H1 (cell line): ENCODE results near the gene C1orf56. TPM values are rescaled to one million over a fixed set of nuclear protein-coding genes. Genes with fewer than 3 reads are reported as not detected.

ENCODE experiments used
- BRCA1 ChIP-seq: IDR thresholded peaks from 2 replicates; pipeline ENCODE4 v1.6.1; 2012; ENCODE audit warnings: low read depth, low read length, improper control_type of control experiment
- MAFK ChIP-seq: IDR thresholded peaks from 2 replicates; pipeline ENCODE4 v1.6.1; 2012; ENCODE audit warnings: low read depth, mild to moderate bottlenecking, improper control_type of control experiment, low read length
- RAD21 ChIP-seq, 2 experiments: IDR thresholded peaks in 1 of 2; conservative IDR thresholded peaks in 1 of 2; 2 replicates each; pipeline ENCODE4 v1.6.1; 2011; ENCODE audit warnings: low read depth in 2 of 2, low read length in 2 of 2, improper control_type of control experiment in 1 of 2, inconsistent platforms in 1 of 2, mild to moderate bottlenecking in 1 of 2, moderate library complexity in 1 of 2
- SP4 ChIP-seq: IDR thresholded peaks from 2 replicates; pipeline ENCODE4 v1.6.1; 2012; ENCODE audit warnings: low read length, inconsistent platforms
- polyA plus RNA-seq, 7 experiments: library from polyadenylated mRNA; depleted of rRNA in 3 of 7; stranded (reverse) in 5 of 7; unstranded in 2 of 7; fragments of >200 nt in 5 of 7; fragments of 200-250 nt in 2 of 7; gene quantifications; 1 replicate in 5 of 7; 2 replicates in 1 of 7; 4 replicates in 1 of 7; pipeline versions ENCODE4 v1.2.1 to v1.2.3, GENCODE V29; 2011 to 2013; ENCODE audit warnings: missing spikeins in 2 of 7, mixed read lengths in 2 of 7
- total RNA-seq: library from RNA; stranded (reverse); fragmentation: NEBNext Ultra II Directional; extraction: Animal tissue kit (Norgen Biotek cat#: 25700); gene quantifications from 2 replicates; pipeline ENCODE4 v1.2.1, GENCODE V29; 2021
- TF ChIP-seq, protein P1 (sequence below), 3 experiments: IDR thresholded peaks; 1 replicate in 2 of 3; 2 replicates in 1 of 3; pipeline versions ENCODE4 v1.5.1 to v1.6.1; 2011; ENCODE audit warnings: low read length in 3 of 3, mild to moderate bottlenecking in 3 of 3, inconsistent platforms in 2 of 3, low read depth in 1 of 3, moderate library complexity in 1 of 3; ENCODE audit not compliant: insufficient read depth in 1 of 3; ENCODE audit errors: control extremely low read depth in 1 of 3

C1orf56 gene
- total and polyA plus RNA-seq, 2 of the 8 experiments (the other 6 are each of a cell fraction or from before 2014, with no cell fraction given) = 3.0 to 3.4 TPM

DNA sequence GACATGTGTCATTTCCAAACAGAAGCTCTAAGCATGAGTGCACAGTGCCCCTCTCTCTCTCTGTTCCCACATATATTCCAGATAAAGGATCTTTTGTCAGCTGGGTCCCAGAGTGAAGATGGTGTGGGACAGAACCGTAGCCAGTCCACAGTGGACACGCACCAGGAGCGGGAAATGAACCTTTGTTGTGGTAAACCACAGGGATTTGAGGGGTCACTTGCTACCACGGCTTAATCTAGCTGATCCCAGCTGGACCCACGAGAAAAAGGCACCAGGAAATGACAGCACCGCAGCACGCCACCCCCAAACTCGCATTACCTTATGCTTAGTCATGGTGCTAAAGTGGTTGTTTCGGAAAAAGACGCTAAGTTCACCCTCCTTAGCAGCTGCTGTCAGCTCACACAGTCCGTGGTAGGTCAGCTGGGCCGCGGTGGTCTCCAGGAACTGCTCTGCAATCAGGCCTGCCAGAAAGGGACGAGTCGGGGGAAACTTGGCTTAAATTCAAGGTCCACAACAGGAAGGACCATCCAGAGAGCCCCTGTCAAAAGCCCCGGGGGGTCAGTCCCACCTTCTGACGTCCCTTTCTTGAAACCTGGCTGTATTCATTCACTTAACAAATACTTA, 48.4 kb upstream of the C1orf56 start (continued):
- TF ChIP-seq RAD21 (IDR thresholded peaks at IDR 0.05 in 1 of 2, conservative IDR thresholded peaks at IDR 0.05 in 1 of 2; ENCODE audit: low read depth in 2 of 2, low read length in 2 of 2) (no peak), MAFK (no peak), SP4 (no peak), BRCA1 (no peak)
- TF ChIP-seq, protein P1, sequence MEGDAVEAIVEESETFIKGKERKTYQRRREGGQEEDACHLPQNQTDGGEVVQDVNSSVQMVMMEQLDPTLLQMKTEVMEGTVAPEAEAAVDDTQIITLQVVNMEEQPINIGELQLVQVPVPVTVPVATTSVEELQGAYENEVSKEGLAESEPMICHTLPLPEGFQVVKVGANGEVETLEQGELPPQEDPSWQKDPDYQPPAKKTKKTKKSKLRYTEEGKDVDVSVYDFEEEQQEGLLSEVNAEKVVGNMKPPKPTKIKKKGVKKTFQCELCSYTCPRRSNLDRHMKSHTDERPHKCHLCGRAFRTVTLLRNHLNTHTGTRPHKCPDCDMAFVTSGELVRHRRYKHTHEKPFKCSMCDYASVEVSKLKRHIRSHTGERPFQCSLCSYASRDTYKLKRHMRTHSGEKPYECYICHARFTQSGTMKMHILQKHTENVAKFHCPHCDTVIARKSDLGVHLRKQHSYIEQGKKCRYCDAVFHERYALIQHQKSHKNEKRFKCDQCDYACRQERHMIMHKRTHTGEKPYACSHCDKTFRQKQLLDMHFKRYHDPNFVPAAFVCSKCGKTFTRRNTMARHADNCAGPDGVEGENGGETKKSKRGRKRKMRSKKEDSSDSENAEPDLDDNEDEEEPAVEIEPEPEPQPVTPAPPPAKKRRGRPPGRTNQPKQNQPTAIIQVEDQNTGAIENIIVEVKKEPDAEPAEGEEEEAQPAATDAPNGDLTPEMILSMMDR (IDR thresholded peaks at IDR 0.05; ENCODE audit: control extremely low read depth in 1 of 3, insufficient read depth in 1 of 3, low read depth in 1 of 3, low read length in 3 of 3) = no peak
